HL-60 (cell line): ENCODE results near the gene GPRC5B.

Experiments used
- GABPA ChIP-seq: IDR thresholded peaks from 2 replicates; pipeline ENCODE4 v1.6.1; 2012; ENCODE audit warnings: low read depth
- POLR2AphosphoS5 ChIP-seq: IDR thresholded peaks from 2 replicates; pipeline ENCODE4 v1.6.1; 2012; ENCODE audit warnings: low read depth
- SPI1 ChIP-seq: IDR thresholded peaks from 2 replicates; pipeline ENCODE4 v1.6.1; 2012; ENCODE audit warnings: low read depth, mild to moderate bottlenecking, borderline replicate concordance
- TF ChIP-seq, protein P1 (sequence below): IDR thresholded peaks from one replicate; pipeline ENCODE4 v1.5.1; 2011; ENCODE audit warnings: low read length, control low read depth, inconsistent platforms; ENCODE audit not compliant: insufficient read depth
- TF ChIP-seq, protein P2 (sequence below): IDR thresholded peaks from 2 replicates; pipeline ENCODE4 v1.6.1; 2012; ENCODE audit warnings: low read depth; ENCODE audit not compliant: insufficient replicate concordance

DNA sequence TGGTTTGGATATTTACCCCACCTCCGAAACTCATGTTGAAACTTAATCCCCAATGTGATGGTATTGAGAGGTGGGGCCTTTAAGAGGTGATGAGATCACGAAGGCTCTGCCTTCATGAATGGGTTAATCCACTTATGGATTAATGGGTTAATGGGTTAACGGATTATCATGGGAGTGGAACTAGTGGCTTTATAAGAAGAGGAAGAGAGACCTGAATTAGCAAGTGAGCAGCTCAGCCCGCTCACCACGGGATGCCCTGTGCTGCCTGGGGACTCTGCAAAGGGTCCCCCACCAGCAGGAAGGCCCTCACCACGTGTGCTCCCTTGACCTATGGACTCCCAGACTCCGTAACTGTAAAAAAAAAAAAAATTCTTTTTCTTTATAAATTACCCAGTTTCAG, 16.5 kb upstream of the GPRC5B start:
- TF ChIP-seq, protein P1, sequence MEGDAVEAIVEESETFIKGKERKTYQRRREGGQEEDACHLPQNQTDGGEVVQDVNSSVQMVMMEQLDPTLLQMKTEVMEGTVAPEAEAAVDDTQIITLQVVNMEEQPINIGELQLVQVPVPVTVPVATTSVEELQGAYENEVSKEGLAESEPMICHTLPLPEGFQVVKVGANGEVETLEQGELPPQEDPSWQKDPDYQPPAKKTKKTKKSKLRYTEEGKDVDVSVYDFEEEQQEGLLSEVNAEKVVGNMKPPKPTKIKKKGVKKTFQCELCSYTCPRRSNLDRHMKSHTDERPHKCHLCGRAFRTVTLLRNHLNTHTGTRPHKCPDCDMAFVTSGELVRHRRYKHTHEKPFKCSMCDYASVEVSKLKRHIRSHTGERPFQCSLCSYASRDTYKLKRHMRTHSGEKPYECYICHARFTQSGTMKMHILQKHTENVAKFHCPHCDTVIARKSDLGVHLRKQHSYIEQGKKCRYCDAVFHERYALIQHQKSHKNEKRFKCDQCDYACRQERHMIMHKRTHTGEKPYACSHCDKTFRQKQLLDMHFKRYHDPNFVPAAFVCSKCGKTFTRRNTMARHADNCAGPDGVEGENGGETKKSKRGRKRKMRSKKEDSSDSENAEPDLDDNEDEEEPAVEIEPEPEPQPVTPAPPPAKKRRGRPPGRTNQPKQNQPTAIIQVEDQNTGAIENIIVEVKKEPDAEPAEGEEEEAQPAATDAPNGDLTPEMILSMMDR: no peak
- TF ChIP-seq POLR2AphosphoS5 (no peak), SPI1 (no peak), GABPA (no peak)
- TF ChIP-seq, protein P2, sequence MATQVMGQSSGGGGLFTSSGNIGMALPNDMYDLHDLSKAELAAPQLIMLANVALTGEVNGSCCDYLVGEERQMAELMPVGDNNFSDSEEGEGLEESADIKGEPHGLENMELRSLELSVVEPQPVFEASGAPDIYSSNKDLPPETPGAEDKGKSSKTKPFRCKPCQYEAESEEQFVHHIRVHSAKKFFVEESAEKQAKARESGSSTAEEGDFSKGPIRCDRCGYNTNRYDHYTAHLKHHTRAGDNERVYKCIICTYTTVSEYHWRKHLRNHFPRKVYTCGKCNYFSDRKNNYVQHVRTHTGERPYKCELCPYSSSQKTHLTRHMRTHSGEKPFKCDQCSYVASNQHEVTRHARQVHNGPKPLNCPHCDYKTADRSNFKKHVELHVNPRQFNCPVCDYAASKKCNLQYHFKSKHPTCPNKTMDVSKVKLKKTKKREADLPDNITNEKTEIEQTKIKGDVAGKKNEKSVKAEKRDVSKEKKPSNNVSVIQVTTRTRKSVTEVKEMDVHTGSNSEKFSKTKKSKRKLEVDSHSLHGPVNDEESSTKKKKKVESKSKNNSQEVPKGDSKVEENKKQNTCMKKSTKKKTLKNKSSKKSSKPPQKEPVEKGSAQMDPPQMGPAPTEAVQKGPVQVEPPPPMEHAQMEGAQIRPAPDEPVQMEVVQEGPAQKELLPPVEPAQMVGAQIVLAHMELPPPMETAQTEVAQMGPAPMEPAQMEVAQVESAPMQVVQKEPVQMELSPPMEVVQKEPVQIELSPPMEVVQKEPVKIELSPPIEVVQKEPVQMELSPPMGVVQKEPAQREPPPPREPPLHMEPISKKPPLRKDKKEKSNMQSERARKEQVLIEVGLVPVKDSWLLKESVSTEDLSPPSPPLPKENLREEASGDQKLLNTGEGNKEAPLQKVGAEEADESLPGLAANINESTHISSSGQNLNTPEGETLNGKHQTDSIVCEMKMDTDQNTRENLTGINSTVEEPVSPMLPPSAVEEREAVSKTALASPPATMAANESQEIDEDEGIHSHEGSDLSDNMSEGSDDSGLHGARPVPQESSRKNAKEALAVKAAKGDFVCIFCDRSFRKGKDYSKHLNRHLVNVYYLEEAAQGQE: no peak
